ENCODE results near the gene NOL4L. TPM values are rescaled to one million over a fixed set of nuclear protein-coding genes. Genes with fewer than 3 reads are reported as not detected.
"Not testable (repeated sequence)": the region's sequence is repeated elsewhere in the genome, so short reads cannot be mapped to it uniquely, and the experiment has no call there.

Gene NOL4L
- total RNA-seq, 6 experiments from 2014 or later, result 12.0 to 16.3 (median 13.2) TPM

DNA sequence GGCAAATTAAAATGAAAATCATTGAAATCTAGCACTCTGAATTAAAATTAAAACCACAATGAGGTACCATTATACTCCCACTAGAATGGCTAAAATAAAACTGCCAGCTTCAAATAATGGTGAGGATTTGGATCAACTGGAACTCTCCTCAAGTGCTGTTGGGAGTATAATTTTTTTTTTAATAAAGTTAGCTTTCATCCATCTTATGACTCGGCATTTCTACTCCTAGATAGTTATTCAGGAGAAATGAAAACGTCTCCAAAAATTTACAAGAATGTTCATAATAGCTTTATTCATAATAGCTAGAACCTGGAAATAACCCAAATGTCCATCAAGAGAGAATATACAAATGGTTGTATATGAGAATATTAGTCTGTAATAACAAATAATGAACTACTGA lies 163.8 kb downstream of the NOL4L start:
- Mint-ChIP-seq H3K36me3 (ENCODE audit: low read depth) (peaks cover 9% of the 10 kb centered on the region; the same call in 1 of the 2 replicates), H3K27ac (no peak overlapping the region), H3K27me3 (ENCODE audit: insufficient read depth) (peaks cover 4% of the 10 kb centered on the region; the same call in 1 of the 2 replicates), H3K9me3 (no peaks in the 10 kb centered on the region), H3K4me3 (no peak overlapping the region), H3K4me1 (ENCODE audit: low read depth) (no peaks in the 10 kb centered on the region)
- DNase-seq, result no peak
- TF ChIP-seq, protein P1, sequence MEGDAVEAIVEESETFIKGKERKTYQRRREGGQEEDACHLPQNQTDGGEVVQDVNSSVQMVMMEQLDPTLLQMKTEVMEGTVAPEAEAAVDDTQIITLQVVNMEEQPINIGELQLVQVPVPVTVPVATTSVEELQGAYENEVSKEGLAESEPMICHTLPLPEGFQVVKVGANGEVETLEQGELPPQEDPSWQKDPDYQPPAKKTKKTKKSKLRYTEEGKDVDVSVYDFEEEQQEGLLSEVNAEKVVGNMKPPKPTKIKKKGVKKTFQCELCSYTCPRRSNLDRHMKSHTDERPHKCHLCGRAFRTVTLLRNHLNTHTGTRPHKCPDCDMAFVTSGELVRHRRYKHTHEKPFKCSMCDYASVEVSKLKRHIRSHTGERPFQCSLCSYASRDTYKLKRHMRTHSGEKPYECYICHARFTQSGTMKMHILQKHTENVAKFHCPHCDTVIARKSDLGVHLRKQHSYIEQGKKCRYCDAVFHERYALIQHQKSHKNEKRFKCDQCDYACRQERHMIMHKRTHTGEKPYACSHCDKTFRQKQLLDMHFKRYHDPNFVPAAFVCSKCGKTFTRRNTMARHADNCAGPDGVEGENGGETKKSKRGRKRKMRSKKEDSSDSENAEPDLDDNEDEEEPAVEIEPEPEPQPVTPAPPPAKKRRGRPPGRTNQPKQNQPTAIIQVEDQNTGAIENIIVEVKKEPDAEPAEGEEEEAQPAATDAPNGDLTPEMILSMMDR (IDR thresholded peaks at IDR 0.05), result no peak

DNA sequence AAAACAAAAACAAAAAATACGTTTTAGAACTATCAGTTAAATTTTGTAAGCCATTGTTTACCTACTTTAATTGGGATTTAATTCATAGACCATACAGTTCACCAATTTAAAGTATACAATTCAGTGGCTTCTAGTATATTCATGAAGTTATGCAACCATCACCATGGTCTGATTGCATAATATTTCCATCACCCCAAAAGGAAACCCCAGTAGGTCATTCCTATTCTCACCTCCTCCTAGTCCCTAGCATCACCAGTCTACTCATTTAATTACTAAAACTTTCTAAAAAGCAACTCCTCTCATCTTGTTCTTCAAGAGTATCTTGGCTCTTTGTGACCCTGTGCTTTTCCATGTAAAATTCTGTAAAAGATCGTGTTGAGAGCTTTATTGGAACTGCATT lies 166.8 kb downstream of the NOL4L start:
- H3K4me1 Mint-ChIP-seq (ENCODE audit: low read depth), result peaks cover 12% of the 10 kb centered on the region
- TF ChIP-seq, protein P1 (IDR thresholded peaks at IDR 0.05), result no peak
- H3K36me3 Mint-ChIP-seq (ENCODE audit: low read depth), result 0 out of 2 replicates have a peak, but pooled peaks cover 5% of the 10 kb centered on the region
- peaks cover 4% of the 10 kb centered on the region; the same call in 1 of the 2 replicates for H3K27me3 Mint-ChIP-seq (ENCODE audit: insufficient read depth)
- DNase-seq, result no peak
- H3K9me3 Mint-ChIP-seq, result no peaks in the 10 kb centered on the region
- H3K27ac Mint-ChIP-seq, result no peak overlapping the region
- no peak overlapping the region for H3K4me3 Mint-ChIP-seq

DNA sequence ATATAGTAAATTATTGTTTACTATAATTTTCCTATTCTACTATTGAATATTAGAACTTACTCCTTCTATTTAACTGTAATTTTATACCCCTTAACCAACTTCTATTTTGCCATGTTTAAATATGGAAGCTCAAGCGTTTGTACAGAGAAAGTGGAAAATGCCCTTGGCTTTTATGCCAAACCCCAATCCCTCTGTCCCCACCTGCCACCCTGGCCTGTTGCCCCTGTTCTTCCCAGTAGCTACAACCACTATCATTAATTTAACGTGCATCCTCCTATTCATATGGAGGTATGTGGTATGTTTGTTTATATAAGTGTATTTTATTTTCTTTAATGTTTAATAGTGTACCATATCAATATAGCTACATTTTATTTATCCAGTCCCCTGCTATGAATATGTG lies 168.9 kb downstream of the NOL4L start:
- DNase-seq, result no peak
- H3K36me3 Mint-ChIP-seq (ENCODE audit: low read depth), result peaks cover 10% of the 10 kb centered on the region; the same call in 1 of the 2 replicates
- TF ChIP-seq, protein P1 (IDR thresholded peaks at IDR 0.05), result no peak
- H3K4me3 Mint-ChIP-seq, result no peak overlapping the region
- no peaks in the 10 kb centered on the region for H3K9me3 Mint-ChIP-seq
- peaks cover 26% of the 10 kb centered on the region for H3K4me1 Mint-ChIP-seq (ENCODE audit: low read depth)
- H3K27ac Mint-ChIP-seq, result no peak overlapping the region
- peaks cover 2% of the 10 kb centered on the region; the same call in 1 of the 2 replicates for H3K27me3 Mint-ChIP-seq (ENCODE audit: insufficient read depth)

DNA sequence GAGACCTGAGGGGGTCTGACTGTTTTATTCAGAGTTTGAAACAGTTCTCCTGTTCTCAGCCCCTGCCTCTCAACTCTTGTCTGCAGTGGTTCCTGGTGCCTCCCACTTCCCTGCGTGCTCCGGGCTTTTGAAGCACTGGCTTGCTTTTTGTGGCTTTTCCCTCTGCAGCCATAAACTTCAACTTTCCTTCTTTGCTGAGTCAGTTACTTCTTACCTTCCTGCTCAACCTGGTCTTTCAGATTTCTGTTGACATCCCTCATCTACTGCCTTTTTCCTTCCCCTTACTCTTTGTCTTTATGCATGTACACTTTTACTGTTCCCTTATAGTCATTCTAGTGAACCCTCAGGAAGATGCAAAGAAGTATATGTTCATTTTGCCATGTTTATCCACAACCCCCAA lies 169.6 kb downstream of the NOL4L start:
- no peaks in the 10 kb centered on the region for H3K9me3 Mint-ChIP-seq
- no peak overlapping the region for H3K27ac Mint-ChIP-seq
- TF ChIP-seq, protein P1 (IDR thresholded peaks at IDR 0.05), result no peak
- no peak for DNase-seq
- peaks cover 2% of the 10 kb centered on the region; the same call in 1 of the 2 replicates for H3K27me3 Mint-ChIP-seq (ENCODE audit: insufficient read depth)
- no peak overlapping the region for H3K4me3 Mint-ChIP-seq
- peaks cover 10% of the 10 kb centered on the region; the same call in 1 of the 2 replicates for H3K36me3 Mint-ChIP-seq (ENCODE audit: low read depth)
- peaks cover 26% of the 10 kb centered on the region for H3K4me1 Mint-ChIP-seq (ENCODE audit: low read depth)

DNA sequence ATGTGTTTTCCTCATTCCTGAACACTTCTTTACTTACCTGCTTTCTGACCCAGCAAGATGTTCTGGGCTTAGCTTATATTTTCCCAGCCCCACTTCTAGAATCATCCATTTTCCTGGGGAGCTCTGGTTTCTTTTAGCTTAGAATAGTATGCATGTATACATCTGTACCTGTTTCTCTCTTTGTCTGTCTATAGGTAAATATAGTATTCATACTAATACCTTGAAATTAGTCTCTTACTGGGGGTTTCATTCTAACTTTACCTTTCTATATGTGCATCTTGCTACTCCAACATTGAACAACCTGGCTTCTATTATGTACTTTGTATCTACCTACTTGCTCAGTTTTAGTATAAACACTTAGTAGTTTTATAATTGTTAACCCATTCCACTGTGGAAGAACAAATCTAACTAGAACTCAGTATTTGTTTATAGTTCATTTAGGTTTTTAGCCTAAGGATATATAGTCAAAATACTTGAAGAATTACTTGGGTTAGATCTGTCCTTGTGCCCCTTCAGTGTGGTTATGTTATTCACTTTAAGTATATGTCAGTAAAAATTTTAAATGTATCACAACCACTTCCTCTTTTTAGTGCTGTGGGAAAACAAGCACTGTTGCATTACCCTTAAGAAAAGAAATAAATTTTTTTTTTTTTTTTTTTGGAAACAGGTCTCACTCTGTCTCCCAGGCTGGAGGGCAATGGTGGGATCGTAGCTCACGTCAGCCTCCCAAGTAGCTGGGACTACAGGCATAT lies 173.0 kb downstream of the NOL4L start:
- TF ChIP-seq, protein P1 (IDR thresholded peaks at IDR 0.05), result no peak
- no peak overlapping the region for H3K27ac Mint-ChIP-seq
- no peak for DNase-seq
- H3K4me1 Mint-ChIP-seq (ENCODE audit: low read depth), result peaks cover 26% of the 10 kb centered on the region
- H3K27me3 Mint-ChIP-seq (ENCODE audit: insufficient read depth), result no peaks in the 10 kb centered on the region; the same call in 1 of the 2 replicates
- H3K9me3 Mint-ChIP-seq, result no peaks in the 10 kb centered on the region
- H3K36me3 Mint-ChIP-seq (ENCODE audit: low read depth), result peaks cover 16% of the 10 kb centered on the region
- no peak overlapping the region for H3K4me3 Mint-ChIP-seq

DNA sequence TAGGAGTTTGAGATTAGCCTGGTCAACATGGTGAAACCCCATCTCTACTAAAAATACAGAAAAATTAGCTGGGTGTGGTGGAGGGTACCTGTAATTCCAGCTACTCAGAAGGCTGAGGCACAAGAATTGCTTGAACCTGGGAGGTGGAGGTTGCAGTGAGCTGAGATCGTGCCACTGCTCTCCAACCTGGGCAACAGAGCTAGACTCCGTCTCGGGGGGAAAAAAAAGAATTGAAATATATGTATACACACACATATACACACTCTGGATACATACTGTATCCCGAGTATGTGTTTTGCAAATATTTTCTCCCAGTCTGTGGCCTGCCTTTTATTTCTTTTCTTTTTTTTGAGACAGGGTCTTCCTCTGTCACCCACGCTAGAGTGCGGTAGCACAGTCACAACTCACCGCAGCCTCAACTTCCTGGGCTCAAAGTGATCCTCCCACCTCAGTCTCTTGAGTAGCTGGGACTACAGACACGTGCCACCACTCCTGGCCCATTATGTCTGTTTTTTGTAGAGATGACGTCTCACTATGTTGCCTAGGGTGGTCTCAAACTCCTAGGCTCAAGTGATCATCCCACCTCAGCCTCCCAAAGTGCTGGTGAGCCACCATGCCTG lies 177.9 kb downstream of the NOL4L start:
- not testable (repeated sequence) for H3K9me3 Mint-ChIP-seq; H3K4me1 Mint-ChIP-seq (ENCODE audit: low read depth); DNase-seq; H3K4me3 Mint-ChIP-seq; H3K27me3 Mint-ChIP-seq (ENCODE audit: insufficient read depth); H3K27ac Mint-ChIP-seq
- peaks cover 22% of the 10 kb centered on the region for H3K36me3 Mint-ChIP-seq (ENCODE audit: low read depth)

All from HFFc6 (cell line).